Activated CD4-positive, alpha-beta T cell treated with anti-CD3 and anti-CD28 coated beads for 36 hours (primary cell): ENCODE measurements around the gene VSIG1. TPM values are rescaled to one million over a fixed set of nuclear protein-coding genes. Genes with fewer than 3 reads are reported as not detected.
A peak's percentile ranks its signal among the peaks of the same experiment; 100 is the strongest.

Source experiments
- ATAC-seq: fragments of 200-7000 bp; cut with Tn5 transposase; one replicate; pipeline ENCODE4 v1.10.0; 2021; ENCODE audit warnings: mild to moderate bottlenecking, moderate library complexity
- CTCF ChIA-PET: fragments of 350-600 bp; sonication (Branson Sonifier 250); formaldehyde crosslinking; loops from one replicate; lab custom pipeline; 2021; ENCODE audit warnings: antibody characterized with exemption; lab: Charles Lee
- POLR2A ChIA-PET: fragments of 350-600 bp; sonication (Branson Sonifier 250); formaldehyde crosslinking; loops from one replicate; lab custom pipeline; 2021; ENCODE audit warnings: antibody characterized with exemption, inconsistent platforms; lab: Charles Lee
- DNase-seq: peaks from one replicate; pipeline ENCODE4 v3.0.0-alpha.2; 2020
- H3K27ac Mint-ChIP-seq: one replicate; pipeline ENCODE4 v1.8.0; 2021; ENCODE audit warnings: mixed read lengths
- H3K27me3 Mint-ChIP-seq: one replicate; pipeline ENCODE4 v1.8.0; 2021; ENCODE audit warnings: mixed read lengths
- H3K36me3 Mint-ChIP-seq: one replicate; pipeline ENCODE4 v1.8.0; 2021; ENCODE audit warnings: low read depth, mixed read lengths
- H3K4me1 Mint-ChIP-seq: one replicate; pipeline ENCODE4 v1.8.0; 2021; ENCODE audit warnings: mixed read lengths
- H3K4me3 Mint-ChIP-seq: one replicate; pipeline ENCODE4 v1.8.0; 2021; ENCODE audit warnings: mild to moderate bottlenecking, moderate library complexity, mixed read lengths
- H3K9me3 Mint-ChIP-seq: one replicate; pipeline ENCODE4 v1.8.0; 2021; ENCODE audit warnings: low read depth, mixed read lengths
- intact Hi-C, 2 experiments: fragments of 100-400 bp; cut with DNase I in 1 of 2; cut with micrococcal nuclease in 1 of 2; formaldehyde crosslinking; loops; one replicate each; pipeline versions ENCODE4 v1.14.2 to v1.15.1; 2022 to 2024; cut with DNase I, micrococcal nuclease
- total RNA-seq, 2 experiments: library from RNA; stranded (reverse); gene quantifications; one replicate each; pipeline ENCODE4 v1.2.3, GENCODE V29; 2021

Gene VSIG1
- total RNA-seq = 1 to 10 TPM in 1 of 2 experiments, under 1 TPM in 1; 0.75 to 2.1 TPM

- CTCF ChIA-PET = interaction anchor here (0.6 to 1.2 kb wide), 2 partner anchors 23 to 250 kb away, joined by 3 to 4 read pairs; no protein-coding TSS in a partner anchor
- ATAC-seq (no peak), DNase-seq (no peak)
- POLR2A ChIA-PET = no interaction called here
- H3K9me3 Mint-ChIP-seq = no peaks in the 10 kb centered on the region
- no peaks in the 10 kb centered on the region for H3K27me3 Mint-ChIP-seq
- intact Hi-C loops = no loop called here
- no peak within 1 kb of the TSS for H3K4me3 Mint-ChIP-seq
- H3K27ac Mint-ChIP-seq = no peak within 1 kb of the TSS
- peaks cover 7% of the 10 kb centered on the region for H3K4me1 Mint-ChIP-seq
- H3K36me3 Mint-ChIP-seq = no peaks in the 10 kb centered on the region
Observed at GRCh38 chrX:108044554-108045256, at the start of gene VSIG1. TSS of gene VSIG1 (plus strand) at chrX:108045065. CDS start at chrX:108045131, 66 bp downstream.

- no peak for ATAC-seq
- Mint-ChIP-seq H3K9me3 (peaks cover 6% of the 10 kb centered on the region), H3K27ac (no peak overlapping the region), H3K27me3 (peaks cover 3% of the 10 kb centered on the region), H3K4me3 (no peak overlapping the region), H3K36me3 (no peaks in the 10 kb centered on the region), H3K4me1 (no peaks in the 10 kb centered on the region)
- ChIA-PET CTCF (no interaction called here), POLR2A (no interaction called here)
- intact Hi-C loops = no loop called here
- no peak for DNase-seq
Observed at GRCh38 chrX:107996124-107996523, 48.7 kb upstream of the VSIG1 start.

- DNase-seq (no peak), ATAC-seq (no peak)
- Mint-ChIP-seq H3K9me3 (peaks cover 6% of the 10 kb centered on the region), H3K4me1 (no peaks in the 10 kb centered on the region), H3K27me3 (no peaks in the 10 kb centered on the region), H3K36me3 (no peaks in the 10 kb centered on the region), H3K27ac (no peak overlapping the region), H3K4me3 (no peak overlapping the region)
- intact Hi-C loops = no loop called here
- CTCF ChIA-PET = interaction anchor here (1.2 to 1.5 kb wide), 2 partner anchors 71 to 73 kb away, joined by 3 to 4 read pairs; no protein-coding TSS in a partner anchor
- POLR2A ChIA-PET = no interaction called here
Observed at GRCh38 chrX:108000751-108001150, 44.1 kb upstream of the VSIG1 start.

DNA sequence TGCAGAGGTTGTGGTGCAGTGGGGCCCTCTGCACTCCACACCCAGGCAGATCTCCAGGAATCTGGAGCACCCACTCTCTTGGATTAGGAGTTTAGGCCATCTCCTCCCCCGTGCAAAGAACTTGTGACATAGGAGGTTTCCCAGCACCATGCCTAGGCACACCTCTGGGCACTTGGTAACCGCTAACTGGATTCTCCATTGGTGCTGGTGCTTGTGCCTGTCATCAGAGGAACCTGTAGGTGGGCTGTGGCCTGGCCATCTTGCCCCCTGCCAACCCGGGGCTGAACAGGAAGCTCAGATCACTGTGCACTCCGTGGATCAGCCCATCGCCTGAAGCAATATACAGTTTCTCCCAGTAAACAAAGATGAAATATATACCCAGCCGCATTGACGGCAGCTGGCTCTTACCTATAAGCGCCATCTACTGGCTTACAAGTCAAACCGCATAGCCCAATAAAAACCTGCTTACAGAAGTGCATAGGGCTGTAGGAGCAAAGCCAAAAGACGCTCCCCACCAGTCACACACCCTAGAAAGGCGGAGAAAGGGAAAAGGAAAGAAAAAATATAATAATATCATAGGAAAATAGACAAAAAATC, 43.5 kb upstream of the VSIG1 start:
- DNase-seq = peak; percentile 32
- ChIA-PET CTCF (interaction anchor here (0.6 to 1.5 kb wide), 6 partner anchors 9 to 90 kb away, joined by 3 to 4 read pairs (median 3); partner anchors contain the start of gene PSMD10), POLR2A (interaction anchor here (0.6 kb wide), 1 partner anchor 16 kb away, joined by 3 read pairs; no protein-coding TSS in a partner anchor)
- ATAC-seq = peak; percentile 78
- H3K4me3 Mint-ChIP-seq = no peak overlapping the region
- no peaks in the 10 kb centered on the region for H3K36me3 Mint-ChIP-seq
- H3K27me3 Mint-ChIP-seq = no peaks in the 10 kb centered on the region
- H3K9me3 Mint-ChIP-seq = peaks cover 6% of the 10 kb centered on the region
- intact Hi-C loops = no loop called here
- no peaks in the 10 kb centered on the region for H3K4me1 Mint-ChIP-seq
- no peak overlapping the region for H3K27ac Mint-ChIP-seq

DNA sequence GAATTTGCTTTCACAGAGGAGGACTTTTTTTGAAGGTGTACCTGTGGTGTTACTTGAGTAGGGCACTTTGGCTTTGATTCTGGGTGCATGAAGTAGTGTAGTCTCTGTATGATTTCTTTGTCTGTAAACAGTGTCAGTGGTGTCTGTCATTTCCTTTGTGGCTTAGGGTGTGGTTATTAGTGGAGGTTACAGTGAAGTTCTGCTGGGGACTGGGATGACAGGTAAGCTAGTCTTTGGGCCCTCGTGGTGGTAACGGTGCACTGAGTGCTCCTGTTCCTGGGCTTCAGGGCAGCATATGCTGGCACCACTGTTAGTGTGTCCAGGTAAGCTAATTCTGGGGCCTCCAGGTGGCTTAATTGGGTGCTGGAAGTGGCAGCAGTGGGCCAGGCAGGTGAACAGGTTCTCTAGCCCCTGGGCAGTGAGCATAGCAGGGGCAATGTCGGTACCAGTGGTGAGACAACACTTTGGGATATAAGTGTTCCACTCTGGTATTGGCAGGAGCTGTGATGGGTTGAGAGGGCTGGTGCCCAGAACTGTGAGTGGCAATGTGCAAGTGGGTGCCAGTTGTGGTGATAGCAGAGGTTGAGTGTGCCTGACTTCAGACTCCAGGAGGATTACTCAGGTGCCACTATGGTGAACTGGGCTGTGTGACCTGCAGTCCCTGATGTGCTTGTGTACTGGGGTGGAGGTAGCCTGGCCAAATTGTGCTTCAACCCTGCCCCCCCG, 26.0 kb upstream of the VSIG1 start:
- no peaks in the 10 kb centered on the region for H3K36me3 Mint-ChIP-seq
- H3K9me3 Mint-ChIP-seq = peaks cover 6% of the 10 kb centered on the region
- DNase-seq (peak; percentile 34), ATAC-seq (peak; percentile 73)
- ChIA-PET POLR2A (no interaction called here), CTCF (interaction anchor here (0.7 to 1.2 kb wide), 2 partner anchors 15 to 52 kb away, joined by 3 to 4 read pairs; no protein-coding TSS in a partner anchor)
- peaks cover 66% of the 10 kb centered on the region for H3K4me1 Mint-ChIP-seq
- H3K27me3 Mint-ChIP-seq = no peaks in the 10 kb centered on the region
- H3K4me3 Mint-ChIP-seq = peak overlapping the region; percentile 43
- H3K27ac Mint-ChIP-seq = peak overlapping the region; percentile 72
- intact Hi-C loops = no loop called here

GRCh38 chrX:108019382-108019875, 25.4 kb upstream of the VSIG1 start:
- POLR2A ChIA-PET = no interaction called here
- Mint-ChIP-seq H3K27ac (peak overlapping the region; percentile 72), H3K4me1 (peaks cover 70% of the 10 kb centered on the region), H3K9me3 (no peaks in the 10 kb centered on the region), H3K27me3 (no peaks in the 10 kb centered on the region), H3K4me3 (peak overlapping the region; percentile 43), H3K36me3 (no peaks in the 10 kb centered on the region)
- CTCF ChIA-PET = interaction anchor here (1.4 kb wide), 1 partner anchor 40 kb away, joined by 3 read pairs; no protein-coding TSS in a partner anchor
- ATAC-seq (no peak), DNase-seq (no peak)
- intact Hi-C loops = no loop called here

DNA sequence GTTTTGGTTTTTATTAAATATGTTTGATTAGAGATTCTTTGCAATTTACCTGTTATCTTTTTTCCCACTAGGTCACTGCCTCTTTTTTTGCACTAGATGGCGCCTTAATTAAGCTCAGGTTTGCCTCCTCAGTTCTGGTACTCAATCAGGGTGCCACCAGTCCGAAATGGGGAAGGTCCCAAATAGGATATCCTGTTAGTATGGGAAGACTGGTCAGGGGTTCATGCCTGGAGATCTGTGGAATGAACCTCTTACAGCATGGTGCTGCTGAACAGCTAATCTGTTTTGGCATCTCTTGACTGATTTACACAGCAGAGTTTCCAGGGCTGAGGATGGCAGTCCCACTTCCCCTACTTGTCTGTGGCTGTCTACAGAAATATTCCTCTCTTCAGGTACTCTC, 24.2 kb upstream of the VSIG1 start:
- no peaks in the 10 kb centered on the region for H3K9me3 Mint-ChIP-seq
- H3K27ac Mint-ChIP-seq = peak overlapping the region; percentile 73
- POLR2A ChIA-PET = interaction anchor here (0.6 kb wide), 1 partner anchor 71 kb away, joined by 3 read pairs; the partner anchor contains the start of gene ATG4A
- CTCF ChIA-PET = interaction anchor here (0.8 to 3.5 kb wide), 17 partner anchors 9 to 257 kb away, joined by 3 to 22 read pairs (median 4); partner anchors contain the start of genes ATG4A, PSMD10 and VSIG1
- H3K4me3 Mint-ChIP-seq = peak overlapping the region; percentile 23
- intact Hi-C loops = loop anchor here (1.0 kb wide), 1 partner anchor 52 kb away; no protein-coding TSS in a partner anchor
- ATAC-seq = peak; percentile 30
- H3K27me3 Mint-ChIP-seq = no peaks in the 10 kb centered on the region
- peaks cover 77% of the 10 kb centered on the region for H3K4me1 Mint-ChIP-seq
- DNase-seq = peak; percentile 21
- H3K36me3 Mint-ChIP-seq = no peaks in the 10 kb centered on the region

DNA sequence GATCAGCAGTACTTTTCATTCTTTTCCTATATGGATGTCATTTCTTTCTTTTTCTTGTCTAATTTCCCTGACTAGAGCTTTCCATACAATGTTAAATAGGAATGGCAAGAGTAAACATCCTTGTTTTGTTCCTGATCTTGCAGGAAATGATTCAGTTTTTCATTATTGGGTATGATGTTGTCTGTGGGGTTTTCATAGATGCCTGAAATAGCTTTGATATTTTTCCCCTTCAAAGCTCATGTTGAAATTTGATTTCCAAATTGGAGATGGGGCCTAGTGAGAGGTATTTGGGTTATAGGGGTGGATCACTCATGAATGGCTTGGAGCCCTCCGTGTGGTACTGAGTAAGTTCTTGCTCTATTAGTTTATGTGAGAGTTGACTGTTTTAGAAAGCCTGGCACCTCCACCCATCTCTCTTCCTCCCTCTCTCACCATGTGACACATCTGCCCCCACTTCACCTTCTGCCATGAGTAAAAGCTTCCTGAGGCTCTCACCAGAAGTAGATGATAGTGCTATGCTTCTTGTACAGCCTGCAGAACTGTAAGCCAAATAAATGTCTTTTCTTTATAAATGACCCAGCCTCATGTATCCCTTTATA, 22.3 kb upstream of the VSIG1 start:
- Mint-ChIP-seq H3K36me3 (no peaks in the 10 kb centered on the region), H3K27me3 (no peaks in the 10 kb centered on the region), H3K9me3 (no peaks in the 10 kb centered on the region), H3K27ac (peak overlapping the region; percentile 56), H3K4me1 (peaks cover 75% of the 10 kb centered on the region), H3K4me3 (no peak overlapping the region)
- ChIA-PET POLR2A (interaction anchor here (0.7 kb wide), 1 partner anchor 394 kb away, joined by 3 read pairs; the partner anchor contains the start of gene PRPS1), CTCF (interaction anchor here (0.8 to 3.5 kb wide), 11 partner anchors 9 to 356 kb away, joined by 3 to 22 read pairs (median 5); partner anchors contain the start of gene VSIG1)
- DNase-seq = peak; percentile 51
- peak; percentile 79 for ATAC-seq
- intact Hi-C loops = loop anchor here in 1 of 2 experiments (1.0 to 2.0 kb wide), 2 partner anchors 30 to 69 kb away; partner anchors contain the start of genes ATG4A and PSMD10

DNA sequence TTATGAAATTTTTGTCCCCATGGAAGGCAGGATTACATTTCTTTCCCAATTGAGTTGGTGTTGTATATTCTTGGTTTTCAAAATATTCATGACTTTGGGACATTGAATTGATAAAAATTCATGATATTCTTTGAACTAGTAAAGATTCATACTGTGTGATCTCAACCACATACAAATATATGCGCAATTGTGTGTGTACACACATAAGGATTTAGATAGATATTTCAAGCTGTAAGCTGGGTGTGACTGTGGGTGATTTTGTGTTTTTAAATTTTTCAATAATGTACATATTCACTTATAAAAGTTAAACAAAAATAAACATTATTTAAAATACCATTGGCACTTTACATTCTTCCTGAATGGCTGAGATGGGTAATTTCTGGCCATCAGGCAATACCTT, 19.5 kb upstream of the VSIG1 start:
- Mint-ChIP-seq H3K4me1 (peaks cover 70% of the 10 kb centered on the region), H3K9me3 (no peaks in the 10 kb centered on the region), H3K27ac (no peak overlapping the region), H3K4me3 (no peak overlapping the region), H3K27me3 (no peaks in the 10 kb centered on the region), H3K36me3 (no peaks in the 10 kb centered on the region)
- CTCF ChIA-PET = no interaction called here
- DNase-seq (no peak), ATAC-seq (no peak)
- POLR2A ChIA-PET = no interaction called here
- intact Hi-C loops = no loop called here

DNA sequence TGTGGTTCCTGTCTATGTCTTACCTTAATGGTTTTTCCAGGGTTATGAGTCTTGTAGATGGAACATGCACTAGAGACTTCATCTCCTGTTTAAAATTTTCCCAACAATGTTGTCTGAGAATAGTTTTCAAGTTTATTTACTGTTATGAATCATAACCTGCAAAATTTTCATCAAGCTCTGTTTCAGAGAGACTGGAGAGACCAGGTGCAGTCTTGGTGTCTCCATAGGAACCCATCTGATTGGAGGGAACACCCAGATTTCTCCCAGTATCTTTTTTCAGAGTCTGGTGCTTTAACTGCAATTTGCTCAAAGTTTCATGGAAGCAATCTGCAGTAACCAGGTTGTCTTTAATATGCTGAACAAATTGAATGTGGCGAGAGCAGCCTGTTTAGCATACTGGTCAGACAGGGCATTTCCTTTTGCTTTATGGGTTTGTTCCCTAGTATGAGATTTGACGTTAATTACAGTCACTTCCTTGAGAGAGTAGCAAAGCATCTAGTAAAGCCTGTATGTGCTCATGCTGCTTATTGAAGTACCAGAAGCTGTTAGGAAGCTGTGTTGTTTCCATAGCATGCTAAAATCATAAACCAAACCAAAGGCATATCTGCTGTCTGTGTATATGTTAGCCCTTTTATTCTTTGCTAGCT, 18.8 kb upstream of the VSIG1 start:
- DNase-seq = no peak
- Mint-ChIP-seq H3K27me3 (no peaks in the 10 kb centered on the region), H3K27ac (no peak overlapping the region), H3K36me3 (no peaks in the 10 kb centered on the region), H3K4me3 (no peak overlapping the region), H3K9me3 (no peaks in the 10 kb centered on the region), H3K4me1 (peaks cover 70% of the 10 kb centered on the region)
- ChIA-PET POLR2A (no interaction called here), CTCF (no interaction called here)
- peak; percentile 17 for ATAC-seq
- intact Hi-C loops = no loop called here
